GM12892 (cell line): ENCODE measurements around the gene DTNBP1.

Experiments
- POLR2A ChIP-seq: IDR thresholded peaks from 2 replicates; pipeline ENCODE4 v1.6.1; 2011; ENCODE audit warnings: low read depth, low read length, control low read depth
- POLR2AphosphoS5 ChIP-seq: IDR thresholded peaks from 2 replicates; pipeline ENCODE4 v1.6.1; 2011; ENCODE audit warnings: low read depth, low read length, control low read depth
- TAF1 ChIP-seq: IDR thresholded peaks from 2 replicates; pipeline ENCODE4 v1.6.1; 2011; ENCODE audit warnings: low read depth, mild to moderate bottlenecking, control low read depth, low read length, borderline replicate concordance

GRCh38 chr6:15509335-15509933 is 153.4 kb downstream of the DTNBP1 start:
- TF ChIP-seq POLR2AphosphoS5 (no peak), POLR2A (no peak), TAF1 (no peak)
